H1 (cell line): Measurements from ENCODE around the gene IL18R1. TPM values are rescaled to one million over a fixed set of nuclear protein-coding genes. Genes with fewer than 3 reads are reported as not detected.

ENCODE experiments used
- CTCF ChIA-PET: fragments of 300-600 bp; sonication (Branson Sonifier 250); formaldehyde crosslinking; loops from one replicate; lab custom pipeline; 2021; ENCODE audit not compliant: partially characterized antibody; lab: Charles Lee
- POLR2A ChIA-PET: fragments of 300-600 bp; sonication (Branson Sonifier 250); formaldehyde crosslinking; loops from one replicate; lab custom pipeline; 2021; ENCODE audit warnings: inconsistent platforms; ENCODE audit not compliant: partially characterized antibody; lab: Charles Lee
- DNase-seq, 2 experiments: peaks; one replicate each; pipeline versions ENCODE4 v3.0.0 to v3.0.0-alpha.2; 2010 to 2022; ENCODE audit warnings: low spot score in 2 of 2, low read depth in 1 of 2, mixed read lengths in 1 of 2
- FAIRE-seq: peaks from 2 replicates; lab custom pipeline; 2011; peaks lifted over from hg19 to GRCh38; lab: Jason Lieb, UNC
- H2AFZ ChIP-seq: 2 replicates; pipeline ENCODE4 v1.8.1; 2012; ENCODE audit warnings: low read length, inconsistent platforms
- H2AK5ac ChIP-seq: 2 replicates; pipeline ENCODE4 v1.6.1; 2013; ENCODE audit warnings: low read depth, low read length
- H2BK120ac ChIP-seq: replicated peaks from 2 replicates; pipeline ENCODE3; 2013; ENCODE audit warnings: low read depth, low read length, inconsistent platforms
- H2BK12ac ChIP-seq: 2 replicates; pipeline ENCODE4 v1.6.1; 2013; ENCODE audit warnings: low read depth, low read length
- H2BK15ac ChIP-seq: 2 replicates; pipeline ENCODE4 v1.6.1; 2013; ENCODE audit warnings: low read length
- H2BK20ac ChIP-seq: 2 replicates; pipeline ENCODE4 v1.6.1; 2013; ENCODE audit warnings: low read length
- H2BK5ac ChIP-seq: 2 replicates; pipeline ENCODE4 v1.6.1; 2013; ENCODE audit warnings: low read depth, low read length
- H3K14ac ChIP-seq: 2 replicates; pipeline ENCODE4 v1.6.1; 2013; ENCODE audit warnings: inconsistent platforms; ENCODE audit not compliant: insufficient read length
- H3K18ac ChIP-seq: 2 replicates; pipeline ENCODE4 v1.6.1; 2013; ENCODE audit warnings: low read length; ENCODE audit errors: extremely low read depth
- H3K23ac ChIP-seq: 2 replicates; pipeline ENCODE4 v1.6.1; 2013; ENCODE audit warnings: inconsistent platforms; ENCODE audit not compliant: insufficient read length
- H3K23me2 ChIP-seq: 2 replicates; pipeline ENCODE4 v1.6.1; 2013; ENCODE audit warnings: low read depth, low read length
- H3K27ac ChIP-seq: 2 replicates; pipeline ENCODE4 v1.6.1; 2011; ENCODE audit warnings: low read depth, low read length, inconsistent platforms
- H3K27me3 ChIP-seq, 4 experiments: replicated peaks in 1 of 4; 1 replicate in 1 of 4; 2 replicates in 3 of 4; pipeline versions ENCODE4 v1.6.1 to v1.8.1; 2011 to 2013; ENCODE audit warnings: low read length in 3 of 4, mild to moderate bottlenecking in 3 of 4, inconsistent platforms in 2 of 4, mixed read lengths in 2 of 4, moderate library complexity in 1 of 4; ENCODE audit not compliant: control insufficient read depth in 3 of 4, insufficient read depth in 3 of 4; ENCODE audit errors: extremely low read depth in 1 of 4
- H3K36me3 ChIP-seq, 4 experiments: 2 replicates each; pipeline versions ENCODE4 v1.6.1 to v1.8.1; 2011 to 2013; ENCODE audit warnings: mild to moderate bottlenecking in 4 of 4, low read length in 3 of 4, moderate library complexity in 2 of 4, control low read depth in 1 of 4, inconsistent platforms in 1 of 4; ENCODE audit not compliant: insufficient read depth in 4 of 4, control insufficient read depth in 2 of 4
- H3K4ac ChIP-seq: replicated peaks from 2 replicates; pipeline ENCODE3; 2013; ENCODE audit warnings: low read length, low read depth, mixed read lengths, inconsistent platforms; ENCODE audit not compliant: insufficient read length
- H3K4me1 ChIP-seq, 4 experiments: replicated peaks in 1 of 4; 1 replicate in 1 of 4; 2 replicates in 3 of 4; pipeline versions ENCODE4 v1.6.1 to v1.8.1; 2011 to 2013; ENCODE audit warnings: low read length in 3 of 4, inconsistent platforms in 2 of 4, mixed read lengths in 1 of 4; ENCODE audit not compliant: insufficient read depth in 4 of 4, control insufficient read depth in 3 of 4
- H3K4me2 ChIP-seq, 2 experiments: 2 replicates each; pipeline versions ENCODE4 v1.6.1 to v1.8.1; 2011 to 2013; ENCODE audit warnings: low read depth in 2 of 2, low read length in 2 of 2, control low read depth in 1 of 2, inconsistent platforms in 1 of 2, mild to moderate bottlenecking in 1 of 2; ENCODE audit not compliant: insufficient read depth in 1 of 2
- H3K4me3 ChIP-seq, 4 experiments: fragments of 200-600, 300-600 bp in 1 of 4; sonication (generic), shearing (Covaris generic), sonication (Bioruptor Twin) in 1 of 4; 2 replicates each; pipeline versions ENCODE4 v1.5.1 to v1.8.1; 2011 to 2016; ENCODE audit warnings: low read length in 4 of 4, low read depth in 3 of 4, control low read depth in 2 of 4, inconsistent platforms in 2 of 4, mild to moderate bottlenecking in 2 of 4, mixed read lengths in 1 of 4, moderate library complexity in 1 of 4; ENCODE audit not compliant: insufficient read depth in 2 of 4; ENCODE audit errors: extremely low read depth in 1 of 4
- H3K56ac ChIP-seq: replicated peaks from 2 replicates; pipeline ENCODE3; 2013; ENCODE audit warnings: low read depth, mild to moderate bottlenecking, mixed read lengths, low read length, inconsistent platforms; ENCODE audit not compliant: insufficient read length
- H3K79me1 ChIP-seq: 2 replicates; pipeline ENCODE4 v1.6.1; 2013; ENCODE audit warnings: low read depth, low read length, control low read depth
- H3K79me2 ChIP-seq, 2 experiments: 2 replicates each; pipeline versions ENCODE4 v1.6.1 to v1.8.1; 2012 to 2013; ENCODE audit warnings: low read length in 2 of 2, mild to moderate bottlenecking in 2 of 2, inconsistent platforms in 1 of 2; ENCODE audit not compliant: insufficient read depth in 2 of 2, control insufficient read depth in 1 of 2
- H3K9ac ChIP-seq, 4 experiments: replicated peaks in 1 of 4; 1 replicate in 1 of 4; 2 replicates in 3 of 4; pipeline versions ENCODE4 v1.6.1 to v1.8.1; 2011 to 2013; ENCODE audit warnings: low read depth in 3 of 4, low read length in 3 of 4, control low read depth in 2 of 4, mild to moderate bottlenecking in 2 of 4, moderate library complexity in 2 of 4, inconsistent platforms in 1 of 4; ENCODE audit errors: extremely low read depth in 1 of 4
- H3K9me3 ChIP-seq, 2 experiments: 2 replicates each; pipeline versions ENCODE4 v1.6.1 to v1.8.1; 2012 to 2013; ENCODE audit warnings: mild to moderate bottlenecking in 2 of 2, moderate library complexity in 2 of 2, control low read depth in 1 of 2, inconsistent platforms in 1 of 2, low read depth in 1 of 2, low read length in 1 of 2, mixed read lengths in 1 of 2; ENCODE audit not compliant: insufficient read depth in 2 of 2
- H4K20me1 ChIP-seq, 2 experiments: replicated peaks in 1 of 2; 2 replicates each; pipeline versions ENCODE3 to v1.8.1; 2011 to 2013; ENCODE audit warnings: inconsistent platforms in 2 of 2, low read length in 2 of 2, mild to moderate bottlenecking in 1 of 2; ENCODE audit not compliant: insufficient read depth in 2 of 2, control insufficient read depth in 1 of 2
- H4K5ac ChIP-seq: 2 replicates; pipeline ENCODE4 v1.6.1; 2013; ENCODE audit warnings: low read length, low read depth, mixed read lengths, inconsistent platforms; ENCODE audit not compliant: insufficient read length
- H4K8ac ChIP-seq: 2 replicates; pipeline ENCODE4 v1.8.0; 2013; ENCODE audit warnings: mild to moderate bottlenecking, moderate library complexity, low read length, inconsistent platforms; ENCODE audit not compliant: insufficient read depth; ENCODE audit errors: extremely low read depth
- H4K91ac ChIP-seq: replicated peaks from 2 replicates; pipeline ENCODE3; 2013; ENCODE audit warnings: low read length, mixed read lengths, inconsistent platforms; ENCODE audit not compliant: insufficient read length
- BACH1 ChIP-seq: IDR thresholded peaks from 2 replicates; pipeline ENCODE4 v1.6.1; 2012; ENCODE audit warnings: low read length, improper control_type of control experiment
- CBX8 ChIP-seq: fragments of 300-800, 300-1000 bp; sonication (generic); IDR thresholded peaks from 2 replicates; pipeline ENCODE4 v1.7.1; 2016; ENCODE audit warnings: low read depth, low read length, borderline replicate concordance
- CHD2 ChIP-seq: IDR thresholded peaks from 2 replicates; pipeline ENCODE4 v1.6.1; 2012; ENCODE audit warnings: low read length, improper control_type of control experiment
- CTBP2 ChIP-seq: IDR thresholded peaks from 2 replicates; pipeline ENCODE4 v1.7.0; 2011; ENCODE audit warnings: borderline replicate concordance, mild to moderate bottlenecking, moderate library complexity, mixed read lengths, low read length; ENCODE audit not compliant: insufficient read depth, insufficient read length
- EGR1 ChIP-seq: IDR thresholded peaks from 2 replicates; pipeline ENCODE4 v1.6.1; 2011; ENCODE audit warnings: low read depth, low read length, borderline replicate concordance
- JUN ChIP-seq: IDR thresholded peaks from 2 replicates; pipeline ENCODE4 v1.6.1; 2011; ENCODE audit warnings: low read depth, mild to moderate bottlenecking, improper control_type of control experiment, low read length
- POLR2A ChIP-seq, 2 experiments: IDR thresholded peaks; 1 replicate in 1 of 2; 2 replicates in 1 of 2; pipeline ENCODE4 v1.6.1; 2011; ENCODE audit warnings: low read depth in 2 of 2, low read length in 2 of 2, mild to moderate bottlenecking in 2 of 2; ENCODE audit errors: control extremely low read depth in 1 of 2
- POLR2AphosphoS5 ChIP-seq: IDR thresholded peaks from 2 replicates; pipeline ENCODE4 v1.6.1; 2011; ENCODE audit warnings: low read depth, low read length
- SIX5 ChIP-seq: IDR thresholded peaks from 2 replicates; pipeline ENCODE4 v1.6.1; 2011; ENCODE audit warnings: mild to moderate bottlenecking, low read depth, low read length
- ZNF274 ChIP-seq: IDR thresholded peaks from 2 replicates; pipeline ENCODE4 v1.7.0; 2012; ENCODE audit warnings: low read length, borderline replicate concordance; ENCODE audit errors: extremely low read depth
- WGBS, 2 experiments: shearing (Covaris generic) in 1 of 2; methylation state at CpG; one replicate each; pipeline versions ENCODE4 v1.1.6 to v1.1.7; 2013 to 2015; ENCODE audit warnings: low lambda C conversion rate in 2 of 2, mixed read lengths in 2 of 2, inconsistent platforms in 1 of 2, low coverage in 1 of 2, missing lambda C conversion rate in 1 of 2; ENCODE audit not compliant: insufficient replicate concordance in 2 of 2, insufficient coverage in 1 of 2, insufficient read length in 1 of 2; ENCODE audit errors: extremely low coverage in 1 of 2, missing lambda C conversion rate in 1 of 2; 5-methylcytosine and 5-hydroxymethylcytosine counted together
- polyA plus RNA-seq, 7 experiments: library from polyadenylated mRNA; depleted of rRNA in 3 of 7; stranded (reverse) in 5 of 7; unstranded in 2 of 7; fragments of >200 nt in 5 of 7; fragments of 200-250 nt in 2 of 7; gene quantifications; 1 replicate in 5 of 7; 2 replicates in 1 of 7; 4 replicates in 1 of 7; pipeline versions ENCODE4 v1.2.1 to v1.2.3, GENCODE V29; 2011 to 2013; ENCODE audit warnings: missing spikeins in 2 of 7, mixed read lengths in 2 of 7
- total RNA-seq: library from RNA; stranded (reverse); fragmentation: NEBNext Ultra II Directional; extraction: Animal tissue kit (Norgen Biotek cat#: 25700); gene quantifications from 2 replicates; pipeline ENCODE4 v1.2.1, GENCODE V29; 2021

IL18R1 gene
- total and polyA plus RNA-seq, 2 of the 8 experiments (the other 6 are each of a cell fraction or from before 2014, with no cell fraction given): 0.54 TPM; not detected in 1

- WGBS, 2 experiments: 94% methylated on average over 1 of the region's 1 CpG; no CpG with 5 or more reads in 1 of the 2 experiments
Observed at GRCh38 chr2:102334486-102334885, 21.1 kb upstream of the IL18R1 start.

More at GRCh38 chr2:102334486-102334885, 21.1 kb upstream of the IL18R1 start:
- no peak overlapping the region for H2BK15ac ChIP-seq
- H3K4me3 ChIP-seq: no peak overlapping the region
- no peak for DNase-seq
- peaks cover 0 to 1% (median 0%) of the 10 kb centered on the region in 4 experiments; a peak in 1 of 7 replicates for H3K27me3 ChIP-seq
- no peak overlapping the region for H3K56ac ChIP-seq
- no peak overlapping the region for H2AFZ ChIP-seq
- no peaks in the 10 kb centered on the region for H4K20me1 ChIP-seq
- no peaks in the 10 kb centered on the region for H3K79me2 ChIP-seq
- no peak overlapping the region for H2AK5ac ChIP-seq
- no peak overlapping the region for H3K4me2 ChIP-seq
- H3K79me1 ChIP-seq: no peaks in the 10 kb centered on the region
- ChIA-PET CTCF (interaction anchor here (1.1 kb wide), 1 partner anchor 10 kb away, joined by 4 read pairs; no protein-coding TSS in a partner anchor), POLR2A (no interaction called here)
- H2BK12ac ChIP-seq: no peak overlapping the region
- FAIRE-seq: no peak
- no peak overlapping the region for H2BK5ac ChIP-seq
- H3K4me1 ChIP-seq: no peaks in the 10 kb centered on the region
- H3K4ac ChIP-seq: no peak overlapping the region
- H2BK20ac ChIP-seq: no peak overlapping the region
- no peak overlapping the region for H4K5ac ChIP-seq
- TF ChIP-seq CTBP2 (no peak), EGR1 (no peak), BACH1 (no peak), JUN (no peak), POLR2AphosphoS5 (no peak), CHD2 (no peak), SIX5 (no peak), CBX8 (no peak), POLR2A (IDR thresholded peaks at IDR 0.05; ENCODE audit: control extremely low read depth in 1 of 2, low read depth in 2 of 2, low read length in 2 of 2) (no peak), ZNF274 (no peak)
- no peak overlapping the region for H4K8ac ChIP-seq
- H4K91ac ChIP-seq: no peak overlapping the region
- H3K18ac ChIP-seq: no peak overlapping the region
- no peak overlapping the region for H3K9ac ChIP-seq
- no peak overlapping the region for H3K14ac ChIP-seq
- no peaks in the 10 kb centered on the region for H3K23me2 ChIP-seq
- H2BK120ac ChIP-seq: no peak overlapping the region
- H3K9me3 ChIP-seq: no peaks in the 10 kb centered on the region
- H3K27ac ChIP-seq: no peak overlapping the region
- no peak overlapping the region for H3K23ac ChIP-seq
- no peaks in the 10 kb centered on the region for H3K36me3 ChIP-seq
